Endothelial cell of umbilical vein (primary cell): ENCODE results near the gene GULP1. TPM values are rescaled to one million over a fixed set of nuclear protein-coding genes. Genes with fewer than 3 reads are reported as not detected.

Experiments used
- BruUV-seq: library from RNA; stranded (reverse); fragments of 400-500 nt; replicated peaks from 2 replicates; lab custom pipeline; 2021; lab: Mats Ljungman, UMichigan
- CTCF ChIA-PET: fragments of 300-600, 350-600 bp; sonication (Branson Sonifier 250); formaldehyde crosslinking; loops from one replicate; lab custom pipeline; 2021; ENCODE audit warnings: antibody characterized with exemption, inconsistent platforms; lab: Charles Lee
- POLR2A ChIA-PET: fragments of 300-600, 350-600 bp; sonication (Branson Sonifier 250); formaldehyde crosslinking; loops from one replicate; lab custom pipeline; 2021; ENCODE audit warnings: antibody characterized with exemption, inconsistent platforms; lab: Charles Lee
- DNase-seq: peaks from one replicate; pipeline ENCODE4 v3.0.0-alpha.2; 2011; ENCODE audit warnings: low read depth, low spot score
- FAIRE-seq: peaks from 2 replicates; lab custom pipeline; 2011; peaks lifted over from hg19 to GRCh38; lab: Jason Lieb, UNC
- H2AFZ ChIP-seq: 2 replicates; pipeline ENCODE4 v1.6.0; 2012; ENCODE audit warnings: low read depth, low read length, control low read depth, inconsistent platforms
- H3K27ac ChIP-seq: 2 replicates; pipeline ENCODE4 v1.5.1; 2011; ENCODE audit warnings: low read depth, mild to moderate bottlenecking, control low read depth, low read length, moderate library complexity; ENCODE audit not compliant: insufficient read depth
- H3K27me3 ChIP-seq, 2 experiments: 2 replicates each; pipeline versions ENCODE4 v1.6.0 to v1.6.1; 2011; ENCODE audit warnings: low read length in 2 of 2, mixed read lengths in 1 of 2; ENCODE audit not compliant: control insufficient read depth in 2 of 2, insufficient read depth in 2 of 2
- H3K36me3 ChIP-seq, 2 experiments: 2 replicates in 1 of 2; 3 replicates in 1 of 2; pipeline ENCODE4 v1.5.1; 2011; ENCODE audit warnings: low read length in 2 of 2, mild to moderate bottlenecking in 1 of 2, moderate library complexity in 1 of 2; ENCODE audit not compliant: control insufficient read depth in 2 of 2, insufficient read depth in 2 of 2; ENCODE audit errors: extremely low read depth in 1 of 2
- H3K4me1 ChIP-seq: 3 replicates; pipeline ENCODE4 v1.5.1; 2011; ENCODE audit warnings: mild to moderate bottlenecking, low read length; ENCODE audit not compliant: control insufficient read depth, insufficient read depth; ENCODE audit errors: extremely low read depth
- H3K4me2 ChIP-seq: 2 replicates; pipeline ENCODE4 v1.6.1; 2011; ENCODE audit warnings: low read length, control low read depth, mixed read lengths; ENCODE audit not compliant: insufficient read depth
- H3K4me3 ChIP-seq, 3 experiments: fragments of 200-600 bp in 1 of 3; sonication (generic), shearing (Covaris generic) in 1 of 3; replicated peaks in 1 of 3; 2 replicates each; pipeline ENCODE4 v1.5.1; 2011 to 2016; ENCODE audit warnings: control low read depth in 3 of 3, low read length in 3 of 3, mild to moderate bottlenecking in 2 of 3, inconsistent platforms in 1 of 3, low read depth in 1 of 3, moderate library complexity in 1 of 3; ENCODE audit not compliant: insufficient read depth in 1 of 3
- H3K79me2 ChIP-seq: 2 replicates; pipeline ENCODE4 v1.6.0; 2012; ENCODE audit warnings: low read length, inconsistent platforms; ENCODE audit not compliant: control insufficient read depth, insufficient read depth
- H3K9ac ChIP-seq: replicated peaks from 2 replicates; pipeline ENCODE3; 2011; ENCODE audit warnings: low read length, control low read depth; ENCODE audit not compliant: insufficient read depth; ENCODE audit errors: extremely low read depth
- H3K9me1 ChIP-seq: replicated peaks from 3 replicates; pipeline ENCODE4 v1.6.0; 2011; ENCODE audit warnings: mild to moderate bottlenecking, low read length; ENCODE audit not compliant: control insufficient read depth, insufficient read depth; ENCODE audit errors: extremely low read depth
- H3K9me3 ChIP-seq: replicated peaks from 2 replicates; pipeline ENCODE4 v1.5.1; 2012; ENCODE audit warnings: low read length, inconsistent platforms; ENCODE audit not compliant: control insufficient read depth, insufficient read depth
- H4K20me1 ChIP-seq: replicated peaks from 2 replicates; pipeline ENCODE3; 2011; ENCODE audit warnings: mild to moderate bottlenecking, low read length; ENCODE audit not compliant: control insufficient read depth, insufficient read depth; ENCODE audit errors: extremely low read depth
- EZH2 ChIP-seq: IDR thresholded peaks from 2 replicates; pipeline ENCODE4 v1.6.1; 2012; ENCODE audit warnings: borderline replicate concordance, low read depth, mild to moderate bottlenecking, moderate library complexity, low read length, inconsistent platforms; ENCODE audit not compliant: severe bottlenecking
- FOS ChIP-seq: IDR thresholded peaks from 2 replicates; pipeline ENCODE4 v1.6.1; 2011; ENCODE audit warnings: mild to moderate bottlenecking, low read length, moderate library complexity, borderline replicate concordance; ENCODE audit not compliant: insufficient read depth
- GATA2 ChIP-seq: IDR thresholded peaks from 2 replicates; pipeline ENCODE4 v1.7.0; 2011; ENCODE audit warnings: low read depth, mild to moderate bottlenecking, moderate library complexity, mixed read lengths, low read length; ENCODE audit not compliant: insufficient read length, insufficient read depth
- JUN ChIP-seq: IDR thresholded peaks from 2 replicates; pipeline ENCODE4 v1.6.1; 2011; ENCODE audit warnings: borderline replicate concordance, low read depth; ENCODE audit not compliant: insufficient read length, insufficient read depth
- MYC ChIP-seq: IDR thresholded peaks from one replicate; pipeline ENCODE4 v1.6.1; 2011; ENCODE audit warnings: mild to moderate bottlenecking, low read depth, low read length
- POLR2A ChIP-seq: IDR thresholded peaks from 2 replicates; pipeline ENCODE4 v1.6.1; 2012; ENCODE audit warnings: low read depth, mild to moderate bottlenecking, control low read depth, low read length
- POLR2AphosphoS5 ChIP-seq: IDR thresholded peaks from 2 replicates; pipeline ENCODE4 v1.6.1; 2012; ENCODE audit warnings: low read depth, mild to moderate bottlenecking, control low read depth, low read length, moderate library complexity; ENCODE audit not compliant: insufficient read depth
- dilution Hi-C: fragments of 300-500 bp; cut with MboI; formaldehyde crosslinking; loops from one replicate; pipeline ENCODE4 v1.15.0; 2019; ENCODE audit warnings: low sequenced_read_pairs; ENCODE audit not compliant: extremely low pct_ligation_motif_present
- intact Hi-C: fragments of 100-400 bp; cut with micrococcal nuclease; formaldehyde crosslinking; loops from one replicate; pipeline ENCODE4 v1.10.0; 2022
- polyA plus RNA-seq, 4 experiments: library from polyadenylated mRNA; depleted of rRNA in 3 of 4; stranded (reverse) in 3 of 4; unstranded in 1 of 4; fragments of >200 nt; gene quantifications; 2 replicates each; pipeline versions ENCODE4 v1.2.1 to v1.2.3, GENCODE V29; 2011 to 2012; ENCODE audit warnings: missing spikeins in 1 of 4
- total RNA-seq: library from RNA; stranded (reverse); gene quantifications from 2 replicates; pipeline ENCODE4 v1.2.3, GENCODE V29; 2021
- TF ChIP-seq, protein P1 (sequence below): IDR thresholded peaks from 2 replicates; pipeline ENCODE4 v1.6.1; 2011; ENCODE audit not compliant: insufficient read depth, insufficient read length
- TF ChIP-seq, protein P2 (sequence below), 2 donors: IDR thresholded peaks; 1 replicate in 1 of 2; 2 replicates in 1 of 2; pipeline ENCODE4 v1.5.1; 2011; ENCODE audit warnings: low read length in 2 of 2, mild to moderate bottlenecking in 2 of 2, moderate library complexity in 2 of 2, control low read depth in 1 of 2, inconsistent platforms in 1 of 2, low read depth in 1 of 2; ENCODE audit not compliant: insufficient read depth in 1 of 2; ENCODE audit errors: extremely low read depth in 1 of 2

GULP1 gene
- total and polyA plus RNA-seq, 2 donors (not counting 3 experiments of a cell fraction or from before 2014, with no cell fraction given), result 24.4 to 53.8 TPM

DNA sequence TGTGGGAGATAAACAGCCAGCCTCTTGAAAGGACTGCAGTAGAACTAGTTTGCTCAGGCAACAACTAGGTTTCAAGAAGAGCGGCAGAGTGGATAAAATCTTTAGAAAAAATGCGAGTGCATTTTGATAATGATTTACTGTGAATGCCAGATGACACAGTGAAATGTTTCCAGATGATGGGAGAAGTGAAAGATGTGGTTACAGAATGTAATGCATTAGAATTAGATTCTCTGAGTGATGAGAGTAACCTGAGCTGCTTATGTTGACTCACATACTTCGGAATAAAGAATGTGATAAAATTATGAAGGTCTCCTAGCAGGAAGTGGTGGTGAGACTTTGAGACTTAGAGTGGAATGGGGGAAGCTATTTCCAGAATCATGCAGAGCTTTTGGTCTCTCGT, 184.3 kb downstream of the GULP1 start:
- H3K4me2 ChIP-seq, result no peak overlapping the region
- no peaks in the 10 kb centered on the region for H3K27me3 ChIP-seq
- intact Hi-C loops (no loop called here), dilution Hi-C loops (no loop called here)
- H3K9ac ChIP-seq, result no peak overlapping the region
- no TSS peak for BruUV-seq
- H3K79me2 ChIP-seq, result no peaks in the 10 kb centered on the region
- no peaks in the 10 kb centered on the region for H4K20me1 ChIP-seq
- no peak for FAIRE-seq
- no peak for DNase-seq
- H3K4me1 ChIP-seq, result peaks cover 4% of the 10 kb centered on the region
- H3K9me3 ChIP-seq, result no peaks in the 10 kb centered on the region
- ChIA-PET POLR2A (no interaction called here), CTCF (no interaction called here)
- H3K27ac ChIP-seq, result no peak overlapping the region
- no peaks in the 10 kb centered on the region for H3K9me1 ChIP-seq
- H3K4me3 ChIP-seq, result no peak overlapping the region
- TF ChIP-seq, protein P1, sequence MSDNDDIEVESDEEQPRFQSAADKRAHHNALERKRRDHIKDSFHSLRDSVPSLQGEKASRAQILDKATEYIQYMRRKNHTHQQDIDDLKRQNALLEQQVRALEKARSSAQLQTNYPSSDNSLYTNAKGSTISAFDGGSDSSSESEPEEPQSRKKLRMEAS, result no peak
- TF ChIP-seq, protein P2, sequence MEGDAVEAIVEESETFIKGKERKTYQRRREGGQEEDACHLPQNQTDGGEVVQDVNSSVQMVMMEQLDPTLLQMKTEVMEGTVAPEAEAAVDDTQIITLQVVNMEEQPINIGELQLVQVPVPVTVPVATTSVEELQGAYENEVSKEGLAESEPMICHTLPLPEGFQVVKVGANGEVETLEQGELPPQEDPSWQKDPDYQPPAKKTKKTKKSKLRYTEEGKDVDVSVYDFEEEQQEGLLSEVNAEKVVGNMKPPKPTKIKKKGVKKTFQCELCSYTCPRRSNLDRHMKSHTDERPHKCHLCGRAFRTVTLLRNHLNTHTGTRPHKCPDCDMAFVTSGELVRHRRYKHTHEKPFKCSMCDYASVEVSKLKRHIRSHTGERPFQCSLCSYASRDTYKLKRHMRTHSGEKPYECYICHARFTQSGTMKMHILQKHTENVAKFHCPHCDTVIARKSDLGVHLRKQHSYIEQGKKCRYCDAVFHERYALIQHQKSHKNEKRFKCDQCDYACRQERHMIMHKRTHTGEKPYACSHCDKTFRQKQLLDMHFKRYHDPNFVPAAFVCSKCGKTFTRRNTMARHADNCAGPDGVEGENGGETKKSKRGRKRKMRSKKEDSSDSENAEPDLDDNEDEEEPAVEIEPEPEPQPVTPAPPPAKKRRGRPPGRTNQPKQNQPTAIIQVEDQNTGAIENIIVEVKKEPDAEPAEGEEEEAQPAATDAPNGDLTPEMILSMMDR (IDR thresholded peaks at IDR 0.05; ENCODE audit: extremely low read depth in 1 of 2, insufficient read depth in 1 of 2, low read depth in 1 of 2, low read length in 2 of 2), result no peak
- no peak for TF ChIP-seq POLR2AphosphoS5
- no peak for TF ChIP-seq POLR2A
- H3K36me3 ChIP-seq, result peaks cover 0 to 4% of the 10 kb centered on the region in 2 experiments
- H2AFZ ChIP-seq, result no peak overlapping the region

DNA sequence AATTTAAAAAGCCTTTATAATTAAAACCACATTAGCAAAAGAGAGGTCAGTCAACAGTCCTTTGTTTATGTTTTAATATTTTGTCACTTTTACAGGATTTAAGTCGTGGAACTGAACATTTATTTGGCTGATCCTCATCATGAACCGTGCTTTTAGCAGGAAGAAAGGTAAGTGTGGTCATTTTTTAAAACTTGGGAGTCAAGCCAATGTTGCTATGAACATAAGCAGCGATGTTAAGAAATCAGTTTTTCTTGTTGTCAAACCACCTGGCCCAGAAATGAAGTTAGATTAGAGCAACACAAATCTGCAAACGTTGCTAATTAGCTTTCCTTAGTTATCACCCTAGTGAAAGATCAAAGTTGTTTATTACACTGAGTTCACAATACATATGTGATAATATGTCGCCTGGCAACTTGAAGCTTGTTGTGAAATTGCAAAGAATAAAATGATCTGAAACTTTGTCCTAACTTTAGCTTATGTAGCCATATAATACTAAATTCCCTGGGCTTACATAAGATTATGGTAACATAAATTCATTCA, 186.0 kb downstream of the GULP1 start:
- DNase-seq (no peak), FAIRE-seq (no peak)
- Histone ChIP-seq H2AFZ (no peak overlapping the region), H3K4me2 (no peak overlapping the region), H3K4me3 (no peak overlapping the region), H3K36me3 (peaks cover 0 to 4% of the 10 kb centered on the region in 2 experiments), H3K9me1 (no peaks in the 10 kb centered on the region), H4K20me1 (no peaks in the 10 kb centered on the region), H3K4me1 (peaks cover 4% of the 10 kb centered on the region), H3K27me3 (no peaks in the 10 kb centered on the region), H3K27ac (no peak overlapping the region), H3K79me2 (no peaks in the 10 kb centered on the region), H3K9ac (no peak overlapping the region), H3K9me3 (no peaks in the 10 kb centered on the region)
- CTCF ChIA-PET, result no interaction called here
- intact Hi-C loops, result loop anchor here (2.0 kb wide), 1 partner anchor 69 kb away; no protein-coding TSS in a partner anchor
- TF ChIP-seq POLR2A (no peak), EZH2 (no peak), FOS (no peak), MYC (no peak), POLR2AphosphoS5 (no peak), GATA2 (no peak), JUN (no peak)
- TF ChIP-seq, protein P1, result no peak
- TF ChIP-seq, protein P2 (IDR thresholded peaks at IDR 0.05; ENCODE audit: extremely low read depth in 1 of 2, insufficient read depth in 1 of 2, low read depth in 1 of 2, low read length in 2 of 2), result no peak
- POLR2A ChIA-PET, result no interaction called here
- dilution Hi-C loops, result no loop called here
- no TSS peak for BruUV-seq
